Mesodermal cell (in vitro differentiated cells): ENCODE data around the gene FCN2.
"Not testable (repeated sequence)": the region's sequence is repeated elsewhere in the genome, so short reads cannot be mapped to it uniquely, and the experiment has no call there.

Experiments used
- H3K27ac ChIP-seq: 2 replicates; pipeline ENCODE4 v1.7.0; 2013; ENCODE audit warnings: mild to moderate bottlenecking, low read depth, low read length, moderate library complexity; ENCODE audit not compliant: severe bottlenecking
- H3K36me3 ChIP-seq: 2 replicates; pipeline ENCODE4 v1.7.1; 2013; ENCODE audit warnings: mild to moderate bottlenecking, low read length, moderate library complexity; ENCODE audit not compliant: control insufficient read depth, insufficient read depth
- H3K4me1 ChIP-seq: one replicate; pipeline ENCODE4 v1.7.1; 2013; ENCODE audit warnings: mild to moderate bottlenecking, low read length; ENCODE audit not compliant: insufficient read depth, control insufficient read depth, poor library complexity, severe bottlenecking
- H3K4me3 ChIP-seq: 2 replicates; pipeline ENCODE4 v1.7.0; 2013; ENCODE audit warnings: low read length, control low read depth, mild to moderate bottlenecking; ENCODE audit not compliant: insufficient read depth, poor library complexity, severe bottlenecking; ENCODE audit errors: extremely low read depth
- H3K9me3 ChIP-seq: 2 replicates; pipeline ENCODE4 v1.7.1; 2013; ENCODE audit warnings: mild to moderate bottlenecking, low read length, moderate library complexity; ENCODE audit not compliant: control insufficient read depth
- WGBS, 2 experiments: methylation state at CpG; one replicate each; pipeline ENCODE4 v1.1.5; 2013; ENCODE audit warnings: missing lambda C conversion rate in 2 of 2; ENCODE audit not compliant: insufficient coverage in 2 of 2; 5-methylcytosine and 5-hydroxymethylcytosine counted together

Gene FCN2

GRCh38 chr9:134847752-134848432, 32.7 kb upstream of the FCN2 start:
- H3K4me1 ChIP-seq, result no peaks in the 10 kb centered on the region
- H3K9me3 ChIP-seq, result peaks cover 34% of the 10 kb centered on the region
- H3K27ac ChIP-seq, result no peak overlapping the region
- H3K4me3 ChIP-seq, result no peak overlapping the region
- peaks cover 25% of the 10 kb centered on the region for H3K36me3 ChIP-seq
- WGBS, 2 experiments, result 90 to 92% methylated on average over 15 to 16 of the region's 16 CpGs

- Histone ChIP-seq H3K9me3 (peaks cover 34% of the 10 kb centered on the region), H3K4me1 (no peaks in the 10 kb centered on the region), H3K27ac (no peak overlapping the region), H3K36me3 (peaks cover 19% of the 10 kb centered on the region), H3K4me3 (no peak overlapping the region)
- 96 to 98% methylated on average over 5 of the region's 10 CpGs for WGBS, 2 experiments
These were observed 32.1 kb upstream of the FCN2 start for GRCh38 chr9:134848504-134848903.

- H3K9me3 ChIP-seq, result peaks cover 34% of the 10 kb centered on the region
- H3K36me3 ChIP-seq, result peaks cover 3% of the 10 kb centered on the region
- H3K27ac ChIP-seq, result no peak overlapping the region
- no peaks in the 10 kb centered on the region for H3K4me1 ChIP-seq
- 91 to 96% methylated on average over 8 to 9 of the region's 9 CpGs for WGBS, 2 experiments
- H3K4me3 ChIP-seq, result no peak overlapping the region
These were observed 30.0 kb upstream of the FCN2 start for GRCh38 chr9:134850611-134851010.

- no peaks in the 10 kb centered on the region for H3K4me1 ChIP-seq
- no peak overlapping the region for H3K4me3 ChIP-seq
- H3K9me3 ChIP-seq, result peaks cover 34% of the 10 kb centered on the region
- no peak overlapping the region for H3K27ac ChIP-seq
- 93 to 97% methylated on average over 8 to 11 of the region's 12 CpGs for WGBS, 2 experiments
- peaks cover 3% of the 10 kb centered on the region for H3K36me3 ChIP-seq
These were observed 29.6 kb upstream of the FCN2 start for GRCh38 chr9:134851020-134851419.

GRCh38 chr9:134852906-134853654, 27.5 kb upstream of the FCN2 start:
- Histone ChIP-seq H3K9me3 (peaks cover 21% of the 10 kb centered on the region), H3K4me3 (no peak overlapping the region), H3K27ac (no peak overlapping the region), H3K36me3 (peaks cover under 1% of the 10 kb centered on the region), H3K4me1 (no peaks in the 10 kb centered on the region)
- 86 to 89% methylated on average over 5 of the region's 6 CpGs for WGBS, 2 experiments

GRCh38 chr9:134853893-134854292, 26.7 kb upstream of the FCN2 start:
- WGBS, 2 experiments, result 81 to 91% methylated on average over 5 to 6 of the region's 6 CpGs
- Histone ChIP-seq H3K4me3 (no peak overlapping the region), H3K27ac (no peak overlapping the region), H3K9me3 (peaks cover 18% of the 10 kb centered on the region), H3K36me3 (no peaks in the 10 kb centered on the region), H3K4me1 (no peaks in the 10 kb centered on the region)

GRCh38 chr9:134854541-134854981, 26.0 kb upstream of the FCN2 start:
- H3K27ac ChIP-seq, result no peak overlapping the region

GRCh38 chr9:134855231-134855899, 25.2 kb upstream of the FCN2 start:
- no peak overlapping the region for H3K27ac ChIP-seq
- no peaks in the 10 kb centered on the region for H3K36me3 ChIP-seq
- H3K9me3 ChIP-seq, result peaks cover 12% of the 10 kb centered on the region
- H3K4me3 ChIP-seq, result no peak overlapping the region
- H3K4me1 ChIP-seq, result no peaks in the 10 kb centered on the region
- 87 to 91% methylated on average over 10 to 18 of the region's 18 CpGs for WGBS, 2 experiments

More at GRCh38 chr9:134854541-134854981, 26.0 kb upstream of the FCN2 start:
- WGBS, 2 experiments, result 88 to 93% methylated on average over 8 to 11 of the region's 11 CpGs
- no peaks in the 10 kb centered on the region for H3K4me1 ChIP-seq
- H3K9me3 ChIP-seq, result peaks cover 18% of the 10 kb centered on the region
- no peak overlapping the region for H3K4me3 ChIP-seq
- H3K36me3 ChIP-seq, result no peaks in the 10 kb centered on the region

GRCh38 chr9:134855900-134856377, 24.7 kb upstream of the FCN2 start:
- H3K9me3 ChIP-seq, result peaks cover 7% of the 10 kb centered on the region
- no peak overlapping the region for H3K27ac ChIP-seq
- H3K36me3 ChIP-seq, result no peaks in the 10 kb centered on the region
- H3K4me1 ChIP-seq, result no peaks in the 10 kb centered on the region
- no peak overlapping the region for H3K4me3 ChIP-seq
- 85 to 91% methylated on average over 6 to 7 of the region's 9 CpGs for WGBS, 2 experiments

- 90 to 100% methylated on average over 1 to 2 of the region's 2 CpGs for WGBS, 2 experiments
These were observed 23.2 kb upstream of the FCN2 start for GRCh38 chr9:134857451-134857850.

More at GRCh38 chr9:134857451-134857850, 23.2 kb upstream of the FCN2 start:
- H3K4me3 ChIP-seq, H3K9me3 ChIP-seq, H3K36me3 ChIP-seq, H3K27ac ChIP-seq, H3K4me1 ChIP-seq: not testable (repeated sequence)
